ENCODE data around the gene CNDP2.

CNDP2 gene

DNA sequence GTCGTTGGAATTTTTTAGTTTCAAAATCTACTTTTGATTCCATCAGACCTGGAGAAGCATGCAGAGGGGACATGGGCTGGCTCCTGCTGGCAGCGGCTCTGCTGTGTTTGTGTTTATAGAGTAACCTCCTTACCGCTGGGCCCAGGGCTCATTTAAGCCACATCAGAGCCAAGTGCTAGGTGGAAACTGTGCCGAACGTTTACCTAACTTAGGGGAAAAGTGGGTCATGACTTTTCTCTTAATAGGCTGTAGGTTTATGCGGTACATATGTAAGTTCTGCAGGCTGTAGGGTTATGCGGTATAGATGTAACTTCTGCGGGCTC, 17.7 kb downstream of the CNDP2 start:
- no peak for DNase-seq (ENCODE audit: low spot score)
- in situ Hi-C loops (cut with MboI; ENCODE audit: low pct_unique_long_range_greater_than_20kb, low sequenced_read_pairs, unreplicated experiment): no loop called here
- TF ChIP-seq, protein P1, sequence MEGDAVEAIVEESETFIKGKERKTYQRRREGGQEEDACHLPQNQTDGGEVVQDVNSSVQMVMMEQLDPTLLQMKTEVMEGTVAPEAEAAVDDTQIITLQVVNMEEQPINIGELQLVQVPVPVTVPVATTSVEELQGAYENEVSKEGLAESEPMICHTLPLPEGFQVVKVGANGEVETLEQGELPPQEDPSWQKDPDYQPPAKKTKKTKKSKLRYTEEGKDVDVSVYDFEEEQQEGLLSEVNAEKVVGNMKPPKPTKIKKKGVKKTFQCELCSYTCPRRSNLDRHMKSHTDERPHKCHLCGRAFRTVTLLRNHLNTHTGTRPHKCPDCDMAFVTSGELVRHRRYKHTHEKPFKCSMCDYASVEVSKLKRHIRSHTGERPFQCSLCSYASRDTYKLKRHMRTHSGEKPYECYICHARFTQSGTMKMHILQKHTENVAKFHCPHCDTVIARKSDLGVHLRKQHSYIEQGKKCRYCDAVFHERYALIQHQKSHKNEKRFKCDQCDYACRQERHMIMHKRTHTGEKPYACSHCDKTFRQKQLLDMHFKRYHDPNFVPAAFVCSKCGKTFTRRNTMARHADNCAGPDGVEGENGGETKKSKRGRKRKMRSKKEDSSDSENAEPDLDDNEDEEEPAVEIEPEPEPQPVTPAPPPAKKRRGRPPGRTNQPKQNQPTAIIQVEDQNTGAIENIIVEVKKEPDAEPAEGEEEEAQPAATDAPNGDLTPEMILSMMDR (IDR thresholded peaks at IDR 0.05; ENCODE audit: extremely low read depth, insufficient read depth, missing control alignments): no peak

DNA sequence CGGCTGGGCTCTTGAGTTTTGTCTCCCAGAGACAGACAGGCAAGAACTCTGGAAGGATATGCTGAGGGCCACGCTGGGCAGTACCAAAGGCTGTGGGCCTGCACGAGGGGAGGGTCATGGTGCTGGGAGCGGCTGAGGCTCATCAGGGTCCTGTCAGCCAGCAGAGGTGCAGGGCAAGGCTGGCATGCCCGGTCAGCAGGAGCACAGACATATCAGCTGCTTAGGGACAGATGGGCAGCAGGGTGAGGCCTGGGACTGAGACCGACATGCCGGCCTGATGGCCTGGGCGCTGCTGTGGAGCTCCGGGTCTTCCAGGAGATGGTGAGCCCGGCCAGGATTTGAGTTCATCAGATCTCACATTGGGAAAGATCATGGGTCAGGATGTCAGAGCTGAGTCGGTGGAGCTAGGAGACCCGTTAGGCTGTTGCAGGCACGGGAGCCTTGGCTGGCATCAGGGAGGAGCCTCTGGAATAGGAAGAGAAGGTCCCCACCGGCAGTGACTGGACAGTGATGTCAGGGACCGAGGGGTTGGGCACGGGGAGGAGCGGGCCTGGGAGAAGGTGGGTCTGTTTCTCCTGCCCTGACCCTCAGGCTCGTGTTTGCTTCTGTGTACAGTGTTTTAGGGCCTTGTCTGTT, 18.8 kb downstream of the CNDP2 start:
- in situ Hi-C loops (cut with MboI; ENCODE audit: low pct_unique_long_range_greater_than_20kb, low sequenced_read_pairs, unreplicated experiment): no loop called here
- TF ChIP-seq, protein P1 (IDR thresholded peaks at IDR 0.05; ENCODE audit: extremely low read depth, insufficient read depth, missing control alignments): no peak
- no peak for DNase-seq (ENCODE audit: low spot score)

DNA sequence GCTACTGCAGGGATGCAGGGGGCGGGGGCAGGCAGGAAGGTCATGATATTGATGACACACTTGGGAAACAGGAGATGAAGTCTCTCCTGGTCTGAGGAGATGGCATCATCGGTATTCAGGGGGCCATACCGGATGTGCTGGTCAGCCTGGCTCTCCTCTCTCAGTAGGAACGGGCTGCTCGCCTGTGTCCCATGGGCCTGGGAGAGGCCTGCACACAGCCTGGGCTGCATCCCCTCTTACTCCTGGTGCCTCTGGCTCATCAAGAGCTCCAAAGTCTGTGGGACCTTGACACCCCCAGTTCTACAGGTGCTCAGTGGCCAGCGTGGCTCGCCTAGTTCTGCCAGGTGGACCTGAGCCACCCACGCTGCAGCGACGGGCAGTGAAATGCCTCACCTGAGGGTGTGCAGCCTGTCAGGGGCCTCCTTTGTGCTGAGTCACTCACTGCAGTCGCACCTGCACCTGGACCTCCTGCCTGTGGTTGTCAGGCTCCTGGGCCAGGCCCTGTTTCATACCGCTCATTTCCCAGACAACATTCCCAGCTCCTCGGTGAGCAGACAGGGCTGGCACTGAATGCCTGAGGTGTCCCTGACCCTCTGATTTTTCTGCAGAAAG, 19.6 kb downstream of the CNDP2 start:
- no peak for DNase-seq (ENCODE audit: low spot score)
- in situ Hi-C loops (cut with MboI; ENCODE audit: low pct_unique_long_range_greater_than_20kb, low sequenced_read_pairs, unreplicated experiment): no loop called here
- TF ChIP-seq, protein P1 (IDR thresholded peaks at IDR 0.05; ENCODE audit: extremely low read depth, insufficient read depth, missing control alignments): no peak

DNA sequence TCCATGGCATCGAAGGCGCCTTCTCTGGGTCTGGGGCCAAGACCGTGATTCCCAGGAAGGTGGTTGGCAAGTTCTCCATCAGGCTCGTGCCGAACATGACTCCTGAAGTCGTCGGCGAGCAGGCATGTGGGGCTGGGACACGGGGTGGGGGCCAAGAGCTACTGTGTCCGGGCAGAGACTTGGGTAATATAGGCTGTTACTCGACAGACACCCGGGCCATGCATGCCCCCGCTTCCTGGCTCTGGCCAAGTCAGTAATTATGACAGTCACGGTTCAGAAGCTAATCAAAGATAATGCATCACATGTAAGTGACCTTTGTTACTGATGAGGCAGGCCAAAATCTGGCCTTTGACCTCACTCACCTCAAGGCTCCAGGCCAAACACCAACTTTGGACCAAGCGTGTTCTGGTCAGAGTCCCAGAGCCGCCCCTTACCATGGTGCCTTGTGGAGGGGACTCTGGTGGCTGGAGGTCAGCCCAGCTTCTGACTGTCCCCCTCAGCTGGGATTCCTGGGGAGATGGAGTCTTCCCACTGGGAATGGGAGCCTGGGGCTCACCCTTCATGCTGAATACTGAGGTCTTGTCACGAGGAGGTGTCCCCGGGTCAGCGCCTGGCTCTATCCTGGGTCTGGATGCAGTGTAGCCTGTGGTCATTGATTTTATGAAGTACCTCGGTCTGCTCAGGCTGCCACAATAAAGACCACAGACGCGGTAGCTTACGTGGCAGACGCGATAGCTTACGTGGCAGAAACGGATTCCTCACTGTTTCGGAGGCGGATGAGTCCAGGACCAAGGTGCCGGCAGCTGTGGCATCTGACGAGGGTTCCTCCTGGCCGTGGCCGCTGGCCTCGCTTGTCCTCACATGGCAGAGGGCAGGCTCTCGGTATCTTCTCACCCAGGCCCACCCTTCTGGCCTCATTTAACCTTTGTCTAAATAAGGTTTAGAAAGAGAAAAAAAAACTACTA, 20.4 kb downstream of the CNDP2 start:
- DNase-seq (ENCODE audit: low spot score): no peak
- in situ Hi-C loops (cut with MboI; ENCODE audit: low pct_unique_long_range_greater_than_20kb, low sequenced_read_pairs, unreplicated experiment): no loop called here
- TF ChIP-seq, protein P1 (IDR thresholded peaks at IDR 0.05; ENCODE audit: extremely low read depth, insufficient read depth, missing control alignments): no peak

- TF ChIP-seq, protein P1 (IDR thresholded peaks at IDR 0.05; ENCODE audit: extremely low read depth, insufficient read depth, missing control alignments): no peak
- no peak for DNase-seq (ENCODE audit: low spot score)
- in situ Hi-C loops (cut with MboI; ENCODE audit: low pct_unique_long_range_greater_than_20kb, low sequenced_read_pairs, unreplicated experiment): no loop called here
Observed at GRCh38 chr18:74517236-74517630, 21.1 kb downstream of the CNDP2 start.

DNA sequence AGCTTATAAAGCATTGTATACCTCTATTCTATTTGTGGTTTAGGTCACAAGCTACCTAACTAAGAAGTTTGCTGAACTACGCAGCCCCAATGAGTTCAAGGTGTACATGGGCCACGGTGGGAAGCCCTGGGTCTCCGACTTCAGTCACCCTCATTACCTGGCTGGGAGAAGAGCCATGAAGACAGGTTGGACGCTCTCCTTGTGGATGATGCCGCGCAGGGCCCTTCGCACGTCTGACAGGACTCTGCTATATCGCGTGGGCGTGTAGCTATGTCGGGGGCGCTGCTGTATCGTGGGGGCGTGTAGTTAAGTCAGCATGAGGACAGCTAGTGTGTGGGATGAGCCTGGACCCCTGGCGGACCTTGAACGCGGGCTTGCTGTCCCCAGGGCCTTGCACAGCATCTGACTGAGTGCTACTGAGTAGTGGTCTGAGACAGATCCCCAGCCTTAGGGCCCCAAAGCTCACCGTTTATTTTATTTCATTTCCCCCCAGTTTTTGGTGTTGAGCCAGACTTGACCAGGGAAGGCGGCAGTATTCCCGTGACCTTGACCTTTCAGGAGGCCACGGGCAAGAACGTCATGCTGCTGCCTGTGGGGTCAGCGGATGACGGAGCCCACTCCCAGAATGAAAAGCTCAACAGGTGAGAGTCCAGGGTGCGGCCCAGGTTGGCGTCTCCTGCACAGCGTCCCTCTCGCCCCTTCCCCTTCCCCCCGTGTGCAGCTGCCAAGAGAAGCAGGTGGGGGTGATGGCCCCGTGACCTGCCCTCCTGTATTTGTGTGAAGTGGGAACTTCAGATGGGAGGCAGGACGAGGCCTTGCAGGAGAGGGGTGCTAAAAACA, 22.5 kb downstream of the CNDP2 start:
- TF ChIP-seq, protein P1 (IDR thresholded peaks at IDR 0.05; ENCODE audit: extremely low read depth, insufficient read depth, missing control alignments): no peak
- no peak for DNase-seq (ENCODE audit: low spot score)
- in situ Hi-C loops (cut with MboI; ENCODE audit: low pct_unique_long_range_greater_than_20kb, low sequenced_read_pairs, unreplicated experiment): no loop called here
